ENCODE measurements around the gene CNRIP1. TPM values are rescaled to one million over a fixed set of nuclear protein-coding genes. Genes with fewer than 3 reads are reported as not detected.

CNRIP1 gene
- total RNA-seq, 1 experiment from 2014 or later = not detected

- no peak for TF ChIP-seq POLR2AphosphoS5 (IDR thresholded peaks at IDR 0.05; ENCODE audit: low read depth, low read length)
- TF ChIP-seq CEBPB (IDR thresholded peaks at IDR 0.05; ENCODE audit: low read depth) = no peak
- no peak for TF ChIP-seq EGR1 (IDR thresholded peaks at IDR 0.05; ENCODE audit: low read depth)
- TF ChIP-seq ZFX (IDR thresholded peaks at IDR 0.05) = no peak
- TF ChIP-seq RAD21 (IDR thresholded peaks at IDR 0.05; ENCODE audit: low read depth) = no peak
- no peak for TF ChIP-seq CTCF (IDR thresholded peaks at IDR 0.05 in 2 of 3, conservative IDR thresholded peaks at IDR 0.05 in 1 of 3; ENCODE audit: borderline replicate concordance in 1 of 3, insufficient read depth in 1 of 3, low read depth in 2 of 3, low read length in 2 of 3)
- no peak for TF ChIP-seq MAX (IDR thresholded peaks at IDR 0.05)
- no peak for TF ChIP-seq SP1 (IDR thresholded peaks at IDR 0.05; ENCODE audit: low read depth)
- no peak for TF ChIP-seq SIN3A (IDR thresholded peaks at IDR 0.05; ENCODE audit: low read depth)
- TF ChIP-seq CBX3 (IDR thresholded peaks at IDR 0.05; ENCODE audit: low read depth) = no peak
- TF ChIP-seq POLR2A (IDR thresholded peaks at IDR 0.05; ENCODE audit: borderline replicate concordance, extremely low read depth, insufficient read depth, insufficient read length) = no peak
- no peak for TF ChIP-seq YY1 (IDR thresholded peaks at IDR 0.05; ENCODE audit: extremely low read depth, insufficient replicate concordance, low read depth, low read length)
- TF ChIP-seq TCF7L2 (IDR thresholded peaks at IDR 0.05; ENCODE audit: borderline replicate concordance, extremely low read depth, insufficient read depth, insufficient read length) = no peak
- TF ChIP-seq JUND (IDR thresholded peaks at IDR 0.05) = no peak
- TF ChIP-seq ATF3 (IDR thresholded peaks at IDR 0.05) = no peak
- ATAC-seq = no peak
- DNase-seq (ENCODE audit: low read depth, low spot score) = no peak
- H3K4me2 ChIP-seq (ENCODE audit: low read length) = no peak overlapping the region
- no peak overlapping the region for H2AFZ ChIP-seq (ENCODE audit: low read depth, low read length, poor library complexity, severe bottlenecking)
- no peaks in the 10 kb centered on the region for H3K36me3 ChIP-seq (ENCODE audit: control insufficient read depth in 1 of 2, insufficient read depth in 2 of 2, low read length in 2 of 2)
- no peak overlapping the region for H3K27ac ChIP-seq (ENCODE audit: low read depth, low read length)
- RAD21 ChIA-PET (ENCODE audit: low non-redundant PET in 1 of 2, low total read pairs in 2 of 2, uncharacterized antibody in 2 of 2, unreplicated experiment in 2 of 2) = no interaction called here
- H3K4me3 ChIP-seq (replicated peaks in 1 of 2; ENCODE audit: low read depth in 1 of 2, low read length in 2 of 2) = no peak overlapping the region
- H4K20me1 ChIP-seq (ENCODE audit: insufficient read depth) = no peaks in the 10 kb centered on the region
- H3K9me3 ChIP-seq (ENCODE audit: control insufficient read depth in 1 of 2, insufficient read depth in 1 of 2, low read depth in 1 of 2, low read length in 2 of 2) = no peaks in the 10 kb centered on the region
- H3K9ac ChIP-seq (ENCODE audit: low read length) = no peak overlapping the region
- H3K4me1 ChIP-seq (ENCODE audit: control insufficient read depth in 1 of 2, insufficient read depth in 2 of 2, low read length in 2 of 2) = no peaks in the 10 kb centered on the region
- no peaks in the 10 kb centered on the region for H3K9me2 ChIP-seq (ENCODE audit: insufficient read depth)
- no peaks in the 10 kb centered on the region for H3K27me3 ChIP-seq (ENCODE audit: insufficient read depth, low read length)
- CTCF ChIA-PET = no interaction called here
- POLR2A ChIA-PET = no interaction called here
- intact Hi-C loops (cut with micrococcal nuclease) = no loop called here
- no peaks in the 10 kb centered on the region for H3K79me2 ChIP-seq (ENCODE audit: insufficient read depth, low read length)
- BruUV-seq (replicated peaks) = no TSS peak
Measured at GRCh38 chr2:68266655-68267054, 53.1 kb downstream of the CNRIP1 start.
